Chondrocyte (in vitro differentiated cells): ENCODE results near the gene RAP1GDS1. TPM values are rescaled to one million over a fixed set of nuclear protein-coding genes. Genes with fewer than 3 reads are reported as not detected.
"Not testable (repeated sequence)": the region's sequence is repeated elsewhere in the genome, so short reads cannot be mapped to it uniquely, and the experiment has no call there.

Experiments
- DNase-seq: peaks from one replicate; pipeline ENCODE4 v3.0.0; 2021; ENCODE audit warnings: mixed read lengths, low spot score
- H3K27ac Mint-ChIP-seq: one replicate; pipeline ENCODE4 v1.8.0; 2021; ENCODE audit warnings: mild to moderate bottlenecking, moderate library complexity, mixed read lengths; ENCODE audit not compliant: unreplicated experiment
- H3K27me3 Mint-ChIP-seq: 2 replicates; pipeline ENCODE4 v1.8.0; 2021; ENCODE audit warnings: low read depth, mixed read lengths
- H3K36me3 Mint-ChIP-seq: 2 replicates; pipeline ENCODE4 v1.8.0; 2021; ENCODE audit warnings: low read depth, mixed read lengths
- H3K4me1 Mint-ChIP-seq: 2 replicates; pipeline ENCODE4 v1.8.0; 2021; ENCODE audit warnings: low read depth, mild to moderate bottlenecking, mixed read lengths
- H3K4me3 Mint-ChIP-seq: one replicate; pipeline ENCODE4 v1.8.0; 2021; ENCODE audit warnings: mild to moderate bottlenecking, moderate library complexity, mixed read lengths; ENCODE audit not compliant: unreplicated experiment
- H3K9me3 Mint-ChIP-seq: 2 replicates; pipeline ENCODE4 v1.8.0; 2021; ENCODE audit warnings: low read depth, mixed read lengths
- total RNA-seq: library from RNA; stranded (reverse); gene quantifications from 3 replicates; pipeline ENCODE4 v1.2.1, GENCODE V29; 2021
- TF ChIP-seq, protein P1 (sequence below): fragments of 200-600 bp; sonication (generic); IDR thresholded peaks from 2 replicates; pipeline ENCODE4 v1.5.0; 2021; ENCODE audit warnings: antibody characterized with exemption, mild to moderate bottlenecking, moderate library complexity

RAP1GDS1 gene
- total RNA-seq, 1 donor from 2014 or later: 89.5 TPM

DNA sequence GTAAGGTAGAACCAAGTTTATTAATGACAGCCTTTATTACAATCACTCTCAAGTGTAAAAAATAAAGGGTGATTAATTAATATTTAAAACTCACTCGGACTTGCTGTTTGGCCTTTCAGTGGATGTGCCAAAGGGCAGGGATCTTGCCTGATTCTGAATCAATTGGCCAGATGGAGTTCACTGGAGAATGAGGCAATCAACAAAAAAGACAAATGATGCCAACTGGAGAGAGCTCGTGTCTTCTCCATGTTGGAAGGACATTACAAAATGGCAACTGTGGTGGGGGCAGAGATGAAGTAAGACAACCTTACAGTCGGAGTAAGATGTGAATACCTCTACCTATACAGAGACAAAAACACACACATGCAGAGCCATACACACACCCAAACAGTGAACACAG lies 209.2 kb downstream of the RAP1GDS1 start:
- Mint-ChIP-seq H3K9me3 (no peaks in the 10 kb centered on the region), H3K4me3 (no peak overlapping the region), H3K27ac (peak overlapping the region; percentile 41), H3K4me1 (peaks cover 55% of the 10 kb centered on the region), H3K36me3 (peaks cover 24% of the 10 kb centered on the region), H3K27me3 (no peaks in the 10 kb centered on the region)
- no peak for DNase-seq
- TF ChIP-seq, protein P1, sequence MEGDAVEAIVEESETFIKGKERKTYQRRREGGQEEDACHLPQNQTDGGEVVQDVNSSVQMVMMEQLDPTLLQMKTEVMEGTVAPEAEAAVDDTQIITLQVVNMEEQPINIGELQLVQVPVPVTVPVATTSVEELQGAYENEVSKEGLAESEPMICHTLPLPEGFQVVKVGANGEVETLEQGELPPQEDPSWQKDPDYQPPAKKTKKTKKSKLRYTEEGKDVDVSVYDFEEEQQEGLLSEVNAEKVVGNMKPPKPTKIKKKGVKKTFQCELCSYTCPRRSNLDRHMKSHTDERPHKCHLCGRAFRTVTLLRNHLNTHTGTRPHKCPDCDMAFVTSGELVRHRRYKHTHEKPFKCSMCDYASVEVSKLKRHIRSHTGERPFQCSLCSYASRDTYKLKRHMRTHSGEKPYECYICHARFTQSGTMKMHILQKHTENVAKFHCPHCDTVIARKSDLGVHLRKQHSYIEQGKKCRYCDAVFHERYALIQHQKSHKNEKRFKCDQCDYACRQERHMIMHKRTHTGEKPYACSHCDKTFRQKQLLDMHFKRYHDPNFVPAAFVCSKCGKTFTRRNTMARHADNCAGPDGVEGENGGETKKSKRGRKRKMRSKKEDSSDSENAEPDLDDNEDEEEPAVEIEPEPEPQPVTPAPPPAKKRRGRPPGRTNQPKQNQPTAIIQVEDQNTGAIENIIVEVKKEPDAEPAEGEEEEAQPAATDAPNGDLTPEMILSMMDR: no peak

DNA sequence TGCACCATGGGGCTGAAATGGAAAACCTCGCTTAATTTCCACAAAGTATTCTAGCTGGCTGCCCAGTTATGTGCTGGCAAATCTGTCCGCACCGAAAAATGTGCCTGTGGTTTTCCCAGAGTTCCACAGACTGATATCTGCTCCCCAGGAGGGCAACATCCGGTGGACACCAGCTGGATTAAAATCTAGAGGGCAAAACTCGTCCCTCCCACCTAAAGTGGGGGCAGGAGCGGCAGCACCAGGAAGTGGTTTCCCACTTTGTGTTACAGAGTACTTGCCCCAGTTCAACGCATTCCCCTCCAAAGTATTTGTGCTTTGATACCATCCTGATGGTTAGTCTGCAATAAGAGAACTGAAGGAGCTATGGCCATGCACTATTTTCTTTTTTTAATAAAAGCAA lies 209.6 kb downstream of the RAP1GDS1 start:
- Mint-ChIP-seq H3K9me3 (no peaks in the 10 kb centered on the region), H3K36me3 (peaks cover 26% of the 10 kb centered on the region), H3K27me3 (no peaks in the 10 kb centered on the region), H3K27ac (peak overlapping the region; percentile 41), H3K4me3 (no peak overlapping the region), H3K4me1 (peaks cover 55% of the 10 kb centered on the region)
- TF ChIP-seq, protein P1: no peak
- no peak for DNase-seq

DNA sequence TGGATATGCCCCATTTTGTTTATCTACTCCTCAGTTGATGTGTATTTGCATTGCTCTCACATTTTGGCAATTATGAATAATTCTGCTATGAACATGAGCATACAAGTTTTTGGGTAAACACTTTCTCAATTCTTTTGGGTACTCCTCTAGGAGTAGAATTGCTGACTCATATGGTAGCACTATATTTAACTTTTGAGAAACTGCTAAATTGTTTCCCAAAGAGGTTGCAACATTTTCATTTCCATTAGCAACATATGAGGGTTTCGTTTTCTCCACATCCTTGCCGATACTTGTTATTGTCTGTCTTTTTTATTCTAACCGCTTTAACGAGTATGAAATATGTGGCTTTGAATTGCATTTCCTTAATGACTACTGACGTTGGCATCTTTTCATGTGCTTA lies 211.9 kb downstream of the RAP1GDS1 start:
- Mint-ChIP-seq H3K4me1 (peaks cover 45% of the 10 kb centered on the region), H3K27me3 (no peaks in the 10 kb centered on the region), H3K4me3 (no peak overlapping the region), H3K36me3 (peaks cover 31% of the 10 kb centered on the region), H3K27ac (peak overlapping the region; percentile 45), H3K9me3 (no peaks in the 10 kb centered on the region)
- TF ChIP-seq, protein P1: no peak
- no peak for DNase-seq

DNA sequence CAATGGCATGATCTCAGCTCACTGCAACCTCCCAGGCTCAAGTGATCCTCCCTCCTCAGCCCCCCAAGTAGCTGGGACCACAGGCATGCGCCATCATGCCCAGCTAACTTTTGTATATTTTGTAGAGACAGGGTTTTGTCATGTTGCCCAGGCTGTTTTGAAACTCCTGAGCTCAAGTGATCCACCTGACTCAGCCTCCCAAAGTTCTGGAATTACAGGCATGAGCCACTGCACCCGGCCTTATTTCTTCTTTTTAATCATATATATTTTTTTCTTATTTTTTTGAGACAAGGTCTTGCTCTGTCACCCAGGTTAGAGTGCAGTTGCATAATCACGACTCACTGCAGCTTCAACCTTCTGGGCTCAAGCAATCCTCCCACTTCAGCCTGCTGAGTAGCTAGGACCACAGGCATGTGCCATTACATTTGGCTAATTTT lies 213.2 kb downstream of the RAP1GDS1 start:
- no peaks in the 10 kb centered on the region for H3K27me3 Mint-ChIP-seq
- H3K36me3 Mint-ChIP-seq: peaks cover 37% of the 10 kb centered on the region
- H3K9me3 Mint-ChIP-seq: no peaks in the 10 kb centered on the region
- peak overlapping the region; percentile 41 for H3K27ac Mint-ChIP-seq
- H3K4me1 Mint-ChIP-seq: peaks cover 39% of the 10 kb centered on the region
- no peak for DNase-seq
- TF ChIP-seq, protein P1: no peak
- no peak overlapping the region for H3K4me3 Mint-ChIP-seq

DNA sequence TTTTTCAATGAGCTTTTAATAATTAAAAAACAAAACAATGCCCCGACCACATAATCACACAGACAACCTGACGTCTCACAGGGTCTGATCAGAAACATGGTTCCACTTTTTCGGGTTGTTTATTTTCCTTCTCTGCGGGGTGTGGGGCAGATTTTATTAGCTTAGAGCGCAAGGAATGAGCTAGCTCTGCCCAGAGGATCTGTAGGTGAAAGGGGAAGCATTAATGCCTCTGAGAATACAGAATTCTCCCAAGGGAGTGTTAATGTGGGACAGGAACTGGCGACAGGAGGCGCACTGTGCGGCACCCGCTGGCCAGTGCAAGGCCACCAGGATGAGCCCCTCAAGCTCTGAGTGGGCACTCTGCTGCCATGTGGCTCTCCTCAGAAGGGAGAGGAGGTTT lies 215.7 kb downstream of the RAP1GDS1 start:
- H3K4me3 Mint-ChIP-seq: no peak overlapping the region
- no peak overlapping the region for H3K27ac Mint-ChIP-seq
- TF ChIP-seq, protein P1: no peak
- H3K36me3 Mint-ChIP-seq: peaks cover 29% of the 10 kb centered on the region
- H3K4me1 Mint-ChIP-seq: peaks cover 27% of the 10 kb centered on the region
- H3K9me3 Mint-ChIP-seq: no peaks in the 10 kb centered on the region
- no peaks in the 10 kb centered on the region for H3K27me3 Mint-ChIP-seq
- no peak for DNase-seq

DNA sequence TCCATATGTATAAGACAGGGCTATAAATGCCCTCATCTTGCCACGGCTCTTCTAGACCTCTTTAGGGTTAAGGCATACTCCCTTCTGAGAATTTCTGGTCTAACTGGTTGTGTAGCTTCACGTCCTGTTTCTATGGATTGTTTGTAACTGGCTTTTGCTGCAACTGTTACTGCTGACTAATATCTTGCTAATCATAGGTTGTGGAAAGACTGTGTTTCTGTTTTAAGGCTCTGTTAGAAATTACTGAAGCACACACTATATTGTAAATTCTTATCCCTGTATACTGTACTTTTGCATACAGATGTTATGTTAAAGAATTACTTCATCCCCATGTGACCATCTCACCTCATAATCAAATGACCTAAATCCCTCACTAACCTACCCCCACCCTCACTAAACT lies 218.4 kb downstream of the RAP1GDS1 start:
- not testable (repeated sequence) for H3K4me3 Mint-ChIP-seq

More for the DNA sequence above, 218.4 kb downstream of the RAP1GDS1 start:
- H3K36me3 Mint-ChIP-seq: peaks cover 17% of the 10 kb centered on the region
- DNase-seq, H3K27me3 Mint-ChIP-seq, H3K27ac Mint-ChIP-seq, H3K9me3 Mint-ChIP-seq: not testable (repeated sequence)
- H3K4me1 Mint-ChIP-seq: peaks cover 39% of the 10 kb centered on the region
